Activated T-helper 17 cell treated with anti-CD3 and anti-CD28 coated beads, Interleukin-2, amount 50 U/mL, for 72 hours (primary cell): ENCODE data around the gene ARHGEF39. TPM values are rescaled to one million over a fixed set of nuclear protein-coding genes. Genes with fewer than 3 reads are reported as not detected.
"Not testable (repeated sequence)": the region's sequence is repeated elsewhere in the genome, so short reads cannot be mapped to it uniquely, and the experiment has no call there.

Experiments used
- ATAC-seq: fragments of 150-1000 bp; cut with Tn5 transposase; replicated peaks from 2 replicates; pipeline ENCODE4 v1.10.0; 2021; ENCODE audit warnings: mild to moderate bottlenecking, moderate library complexity
- H3K27ac Mint-ChIP-seq: one replicate; pipeline ENCODE4 v1.8.0; 2022; ENCODE audit warnings: mixed read lengths
- H3K27me3 Mint-ChIP-seq: one replicate; pipeline ENCODE4 v1.8.0; 2022; ENCODE audit warnings: mixed read lengths
- H3K36me3 Mint-ChIP-seq: one replicate; pipeline ENCODE4 v1.8.0; 2022; ENCODE audit warnings: low read depth, mild to moderate bottlenecking, mixed read lengths
- H3K4me1 Mint-ChIP-seq: one replicate; pipeline ENCODE4 v1.8.0; 2022; ENCODE audit warnings: mixed read lengths
- H3K4me3 Mint-ChIP-seq: one replicate; pipeline ENCODE4 v1.8.0; 2022; ENCODE audit warnings: mild to moderate bottlenecking, mixed read lengths
- H3K9me3 Mint-ChIP-seq: one replicate; pipeline ENCODE4 v1.8.0; 2022; ENCODE audit warnings: mixed read lengths
- total RNA-seq, 2 donors: library from RNA; stranded (reverse); gene quantifications; one replicate each; pipeline ENCODE4 v1.2.3, GENCODE V29; 2022

ARHGEF39 gene
- total RNA-seq, 2 donors from 2014 or later = 9.4 to 16.1 TPM

- Mint-ChIP-seq H3K9me3 (no peaks in the 10 kb centered on the region), H3K27ac (peak within 1 kb of the TSS; percentile 99), H3K4me3 (peak within 1 kb of the TSS; percentile 98), H3K27me3 (no peaks in the 10 kb centered on the region), H3K36me3 (peaks cover 58% of the 10 kb centered on the region), H3K4me1 (peaks cover 52% of the 10 kb centered on the region)
- peak; percentile 94 for ATAC-seq
These were observed 7.4 kb downstream of the ARHGEF39 start, which contains the start of gene RMRP for GRCh38 chr9:35657546-35658136. TSS of gene RMRP (minus strand) at chr9:35658019.

GRCh38 chr9:35656831-35657545 lies 8.0 kb downstream of the ARHGEF39 start:
- peak overlapping the region; percentile 99 for H3K27ac Mint-ChIP-seq
- H3K9me3 Mint-ChIP-seq = no peaks in the 10 kb centered on the region
- H3K4me3 Mint-ChIP-seq = peak overlapping the region; percentile 98
- no peaks in the 10 kb centered on the region for H3K27me3 Mint-ChIP-seq
- H3K36me3 Mint-ChIP-seq = peaks cover 52% of the 10 kb centered on the region
- ATAC-seq = no peak
- peaks cover 46% of the 10 kb centered on the region for H3K4me1 Mint-ChIP-seq

DNA sequence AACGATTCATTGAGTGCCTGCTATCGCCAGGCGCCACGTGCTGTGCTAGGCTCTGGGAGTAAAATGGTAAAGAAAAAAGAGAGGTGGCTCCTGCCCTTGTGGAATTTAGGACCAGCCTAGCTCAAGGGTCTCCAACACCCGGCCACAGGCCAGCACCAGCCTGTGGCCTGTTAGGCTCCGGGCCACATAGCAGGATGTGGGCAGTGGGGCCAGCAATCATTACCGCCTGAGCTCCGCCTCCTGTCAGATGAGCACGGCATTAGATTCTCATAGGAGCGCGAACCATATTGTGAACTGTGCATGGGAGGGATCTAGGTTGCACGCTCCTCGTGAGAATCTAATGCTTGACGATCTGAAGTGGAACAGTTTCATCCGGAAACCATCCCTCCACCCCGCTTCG lies 8.6 kb downstream of the ARHGEF39 start:
- Mint-ChIP-seq H3K36me3 (peaks cover 45% of the 10 kb centered on the region), H3K4me3 (peak overlapping the region; percentile 98), H3K9me3 (no peaks in the 10 kb centered on the region), H3K4me1 (peaks cover 44% of the 10 kb centered on the region), H3K27me3 (no peaks in the 10 kb centered on the region), H3K27ac (peak overlapping the region; percentile 99)
- no peak for ATAC-seq

GRCh38 chr9:35653611-35654010 lies 11.4 kb downstream of the ARHGEF39 start:
- peaks cover 38% of the 10 kb centered on the region for H3K36me3 Mint-ChIP-seq
- no peak for ATAC-seq
- no peaks in the 10 kb centered on the region for H3K9me3 Mint-ChIP-seq
- H3K27ac Mint-ChIP-seq = peak overlapping the region; percentile 66
- no peaks in the 10 kb centered on the region for H3K27me3 Mint-ChIP-seq
- no peak overlapping the region for H3K4me3 Mint-ChIP-seq
- H3K4me1 Mint-ChIP-seq = peaks cover 34% of the 10 kb centered on the region

GRCh38 chr9:35652829-35653209 lies 12.2 kb downstream of the ARHGEF39 start:
- Mint-ChIP-seq H3K9me3 (no peaks in the 10 kb centered on the region), H3K4me1 (peaks cover 39% of the 10 kb centered on the region), H3K4me3 (no peak overlapping the region), H3K27me3 (no peaks in the 10 kb centered on the region), H3K27ac (no peak overlapping the region), H3K36me3 (peaks cover 38% of the 10 kb centered on the region)
- ATAC-seq = no peak

DNA sequence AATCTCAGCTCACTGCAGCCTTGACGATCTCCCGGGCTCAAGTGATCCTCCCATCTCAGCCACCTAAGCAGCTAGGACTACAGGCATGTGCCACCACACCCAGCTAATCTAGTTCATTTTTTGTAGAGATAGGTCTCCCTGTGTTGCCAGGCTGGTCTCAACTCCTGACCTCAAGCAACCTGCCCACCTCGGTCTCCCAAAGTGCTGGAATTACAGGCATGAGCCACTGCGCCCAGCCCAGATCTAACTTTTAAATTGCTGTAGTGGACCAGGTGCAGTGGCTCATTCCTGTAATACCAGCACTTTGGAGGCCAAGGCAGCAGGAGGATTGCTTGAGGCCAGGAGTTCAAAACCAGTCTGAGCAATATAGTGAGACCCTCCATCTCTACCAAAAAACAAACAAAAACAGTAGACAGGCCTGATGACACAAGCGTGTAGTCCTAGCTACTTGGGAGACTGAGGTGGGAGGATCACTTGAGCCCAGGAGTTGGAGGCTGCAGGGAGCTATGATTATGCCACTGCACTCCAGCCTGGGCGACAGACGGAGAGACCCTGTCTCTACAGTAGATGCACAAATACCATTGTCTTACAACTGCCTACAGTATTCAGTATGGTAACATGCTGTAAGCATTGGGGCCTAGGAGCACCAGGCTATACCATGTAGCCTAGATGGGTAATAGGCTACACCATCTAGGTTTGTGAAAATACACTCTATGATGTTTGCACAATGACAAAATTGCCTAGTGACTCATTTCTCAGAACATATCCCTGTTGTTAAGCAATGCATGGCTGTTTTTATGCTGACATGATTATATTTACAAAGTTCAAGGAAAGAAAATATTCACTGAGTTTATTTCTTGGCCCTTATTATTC lies 12.8 kb downstream of the ARHGEF39 start:
- peak; percentile 36 for ATAC-seq
- peak overlapping the region; percentile 94 for H3K27ac Mint-ChIP-seq
- peak overlapping the region; percentile 90 for H3K4me3 Mint-ChIP-seq
- peaks cover 39% of the 10 kb centered on the region for H3K4me1 Mint-ChIP-seq
- H3K27me3 Mint-ChIP-seq = no peaks in the 10 kb centered on the region
- H3K9me3 Mint-ChIP-seq = no peaks in the 10 kb centered on the region
- peaks cover 33% of the 10 kb centered on the region for H3K36me3 Mint-ChIP-seq

GRCh38 chr9:35650341-35651158 lies 14.4 kb downstream of the ARHGEF39 start, which contains the start of gene SIT1:
TSS of gene SIT1 (minus strand) at chr9:35650931. CDS start at chr9:35650853, 78 bp downstream.
- Mint-ChIP-seq H3K27me3 (no peaks in the 10 kb centered on the region), H3K4me1 (peaks cover 24% of the 10 kb centered on the region), H3K9me3 (no peaks in the 10 kb centered on the region), H3K27ac (peak within 1 kb of the TSS; percentile 94), H3K4me3 (peak within 1 kb of the TSS; percentile 90), H3K36me3 (peaks cover 41% of the 10 kb centered on the region)
- peak; percentile 47 for ATAC-seq

DNA sequence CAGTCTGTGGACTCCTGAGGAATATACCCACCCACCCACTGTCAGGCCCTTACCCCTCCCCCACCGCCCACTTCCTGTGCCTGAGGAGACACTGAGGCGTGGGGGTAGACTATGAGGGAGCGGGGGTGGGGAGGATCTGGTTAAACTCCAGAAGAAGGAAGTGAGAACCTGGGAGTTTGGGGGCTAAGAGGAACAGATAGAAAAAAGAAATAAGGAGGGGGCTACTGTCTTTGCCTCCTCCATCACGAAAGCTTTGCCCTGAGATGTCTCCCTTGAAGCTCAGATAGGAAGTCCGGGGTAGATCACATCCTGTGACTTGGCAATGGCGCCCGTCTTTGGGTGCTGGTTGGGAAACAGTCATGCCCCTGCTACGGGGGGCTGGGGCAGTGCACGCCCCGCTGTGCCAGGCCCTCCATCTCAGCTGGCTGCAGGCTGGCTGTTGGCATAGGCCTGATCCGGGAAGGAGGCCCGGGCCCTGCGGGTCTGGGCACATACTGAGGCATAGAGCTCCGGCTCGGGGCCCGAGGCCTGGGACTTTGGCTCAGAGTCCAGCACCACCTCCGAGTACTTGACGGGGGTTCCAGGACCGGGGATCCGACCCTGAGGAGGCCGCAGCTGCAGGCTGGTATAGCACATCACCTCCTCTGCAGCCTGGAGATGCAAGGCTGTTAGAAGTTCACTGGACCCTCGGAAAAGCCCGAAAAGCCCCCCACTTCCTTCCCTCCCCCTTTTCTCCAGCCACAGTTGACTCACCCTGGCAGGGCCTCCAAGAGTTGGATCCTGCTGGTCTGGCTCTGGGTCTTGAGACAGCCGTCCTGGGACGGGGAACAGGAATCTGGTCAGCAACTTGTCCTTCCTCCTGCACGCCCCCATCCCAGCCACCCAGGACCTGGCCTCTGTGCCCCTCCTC lies 15.3 kb downstream of the ARHGEF39 start:
- Mint-ChIP-seq H3K9me3 (no peaks in the 10 kb centered on the region), H3K4me3 (peak overlapping the region; percentile 90), H3K36me3 (peaks cover 44% of the 10 kb centered on the region), H3K4me1 (peaks cover 25% of the 10 kb centered on the region), H3K27ac (peak overlapping the region; percentile 94), H3K27me3 (no peaks in the 10 kb centered on the region)
- ATAC-seq = no peak

- peaks cover 28% of the 10 kb centered on the region for H3K4me1 Mint-ChIP-seq
These were observed 18.3 kb downstream of the ARHGEF39 start for GRCh38 chr9:35646533-35647265.

GRCh38 chr9:35646153-35646532 lies 18.9 kb downstream of the ARHGEF39 start:
- Mint-ChIP-seq H3K4me1 (peaks cover 24% of the 10 kb centered on the region), H3K9me3 (no peaks in the 10 kb centered on the region), H3K27me3 (no peaks in the 10 kb centered on the region), H3K27ac (peak overlapping the region; percentile 92), H3K36me3 (peaks cover 51% of the 10 kb centered on the region), H3K4me3 (peak overlapping the region; percentile 90)
- ATAC-seq = peak; percentile 8

More at GRCh38 chr9:35646533-35647265, 18.3 kb downstream of the ARHGEF39 start:
- no peaks in the 10 kb centered on the region for H3K9me3 Mint-ChIP-seq
- peaks cover 51% of the 10 kb centered on the region for H3K36me3 Mint-ChIP-seq
- ATAC-seq = peak; percentile 85
- peak overlapping the region; percentile 94 for H3K27ac Mint-ChIP-seq
- no peaks in the 10 kb centered on the region for H3K27me3 Mint-ChIP-seq
- H3K4me3 Mint-ChIP-seq = peak overlapping the region; percentile 90

DNA sequence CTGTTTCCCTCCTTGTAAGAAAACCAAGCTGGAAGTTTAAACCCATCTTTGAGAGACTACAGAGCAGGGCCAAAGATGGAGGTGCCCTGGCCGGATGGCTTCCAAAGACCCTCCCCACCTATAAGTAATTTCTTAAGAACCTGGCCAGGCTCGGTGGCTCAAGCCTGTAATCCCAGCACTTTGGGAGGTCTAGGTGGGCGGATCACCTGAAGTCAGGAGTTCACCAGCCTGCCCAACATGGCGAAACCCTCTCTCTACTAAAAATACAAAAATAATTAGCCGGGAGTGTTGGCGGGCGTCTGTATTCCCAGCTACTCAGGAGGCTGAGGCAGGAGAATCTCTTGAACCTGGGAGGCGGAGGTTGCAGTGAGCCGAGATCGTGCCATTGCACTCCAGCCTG lies 19.3 kb downstream of the ARHGEF39 start:
- peaks cover 55% of the 10 kb centered on the region for H3K36me3 Mint-ChIP-seq
- not testable (repeated sequence) for H3K9me3 Mint-ChIP-seq, ATAC-seq, H3K27me3 Mint-ChIP-seq
- H3K4me1 Mint-ChIP-seq = peaks cover 23% of the 10 kb centered on the region
- H3K4me3 Mint-ChIP-seq = peak overlapping the region; percentile 90
- H3K27ac Mint-ChIP-seq = peak overlapping the region; percentile 92

GRCh38 chr9:35643046-35643445 lies 21.9 kb downstream of the ARHGEF39 start:
- H3K9me3 Mint-ChIP-seq = peaks cover 4% of the 10 kb centered on the region
- peaks cover 35% of the 10 kb centered on the region for H3K36me3 Mint-ChIP-seq

More at GRCh38 chr9:35643046-35643445, 21.9 kb downstream of the ARHGEF39 start:
- Mint-ChIP-seq H3K4me3 (no peak overlapping the region), H3K27ac (no peak overlapping the region), H3K27me3 (no peaks in the 10 kb centered on the region), H3K4me1 (peaks cover 24% of the 10 kb centered on the region)
- no peak for ATAC-seq
